ENCODE results near the gene CST2. TPM values are rescaled to one million over a fixed set of nuclear protein-coding genes. Genes with fewer than 3 reads are reported as not detected.
"Not testable (repeated sequence)": the region's sequence is repeated elsewhere in the genome, so short reads cannot be mapped to it uniquely, and the experiment has no call there.

CST2 gene
- total RNA-seq, 4 donors from 2014 or later = not detected

DNA sequence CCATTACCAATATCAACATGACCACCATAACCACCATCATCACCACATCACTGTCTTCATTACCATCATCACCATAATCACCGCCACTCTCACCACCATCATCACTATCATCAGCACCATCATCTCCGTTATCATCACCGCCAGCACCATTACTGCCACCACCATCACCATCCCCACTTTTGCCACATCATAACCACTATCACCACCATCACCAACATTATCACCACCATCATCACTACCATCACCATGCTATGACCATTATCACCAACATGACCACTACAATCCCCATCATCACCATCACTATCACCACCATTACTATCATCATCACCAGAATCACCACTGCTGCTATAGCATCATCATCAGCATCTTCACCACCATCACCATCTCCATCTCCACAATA, 25.7 kb downstream of the CST2 start:
- in situ Hi-C loops (cut with MboI; ENCODE audit: low pct_ligation_motif_present in 1 of 4, low pct_unique_long_range_greater_than_20kb in 1 of 4, low sequenced_read_pairs in 3 of 4) = no loop called here
- Histone ChIP-seq H3K27ac (no peak overlapping the region), H3K9me3 (no peaks in the 10 kb centered on the region), H3K4me3 (no peak overlapping the region), H3K4me1 (no peaks in the 10 kb centered on the region), H3K27me3 (no peaks in the 10 kb centered on the region), H3K36me3 (no peaks in the 10 kb centered on the region)
- DNase-seq = no peak
- TF ChIP-seq EP300 (IDR thresholded peaks at IDR 0.05; ENCODE audit: low read depth) (no peak), POLR2A (IDR thresholded peaks at IDR 0.05) (no peak), POLR2AphosphoS5 (IDR thresholded peaks at IDR 0.05) (no peak)
- TF ChIP-seq, protein P1, sequence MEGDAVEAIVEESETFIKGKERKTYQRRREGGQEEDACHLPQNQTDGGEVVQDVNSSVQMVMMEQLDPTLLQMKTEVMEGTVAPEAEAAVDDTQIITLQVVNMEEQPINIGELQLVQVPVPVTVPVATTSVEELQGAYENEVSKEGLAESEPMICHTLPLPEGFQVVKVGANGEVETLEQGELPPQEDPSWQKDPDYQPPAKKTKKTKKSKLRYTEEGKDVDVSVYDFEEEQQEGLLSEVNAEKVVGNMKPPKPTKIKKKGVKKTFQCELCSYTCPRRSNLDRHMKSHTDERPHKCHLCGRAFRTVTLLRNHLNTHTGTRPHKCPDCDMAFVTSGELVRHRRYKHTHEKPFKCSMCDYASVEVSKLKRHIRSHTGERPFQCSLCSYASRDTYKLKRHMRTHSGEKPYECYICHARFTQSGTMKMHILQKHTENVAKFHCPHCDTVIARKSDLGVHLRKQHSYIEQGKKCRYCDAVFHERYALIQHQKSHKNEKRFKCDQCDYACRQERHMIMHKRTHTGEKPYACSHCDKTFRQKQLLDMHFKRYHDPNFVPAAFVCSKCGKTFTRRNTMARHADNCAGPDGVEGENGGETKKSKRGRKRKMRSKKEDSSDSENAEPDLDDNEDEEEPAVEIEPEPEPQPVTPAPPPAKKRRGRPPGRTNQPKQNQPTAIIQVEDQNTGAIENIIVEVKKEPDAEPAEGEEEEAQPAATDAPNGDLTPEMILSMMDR (IDR thresholded peaks at IDR 0.05) = no peak
- intact Hi-C loops (cut with DNase I; ENCODE audit: low total_unique reads) = no loop called here
- WGBS, 2 donors (ENCODE audit: low coverage in 1 of 2) = 92 to 96% methylated on average over 3 of the region's 3 CpGs

DNA sequence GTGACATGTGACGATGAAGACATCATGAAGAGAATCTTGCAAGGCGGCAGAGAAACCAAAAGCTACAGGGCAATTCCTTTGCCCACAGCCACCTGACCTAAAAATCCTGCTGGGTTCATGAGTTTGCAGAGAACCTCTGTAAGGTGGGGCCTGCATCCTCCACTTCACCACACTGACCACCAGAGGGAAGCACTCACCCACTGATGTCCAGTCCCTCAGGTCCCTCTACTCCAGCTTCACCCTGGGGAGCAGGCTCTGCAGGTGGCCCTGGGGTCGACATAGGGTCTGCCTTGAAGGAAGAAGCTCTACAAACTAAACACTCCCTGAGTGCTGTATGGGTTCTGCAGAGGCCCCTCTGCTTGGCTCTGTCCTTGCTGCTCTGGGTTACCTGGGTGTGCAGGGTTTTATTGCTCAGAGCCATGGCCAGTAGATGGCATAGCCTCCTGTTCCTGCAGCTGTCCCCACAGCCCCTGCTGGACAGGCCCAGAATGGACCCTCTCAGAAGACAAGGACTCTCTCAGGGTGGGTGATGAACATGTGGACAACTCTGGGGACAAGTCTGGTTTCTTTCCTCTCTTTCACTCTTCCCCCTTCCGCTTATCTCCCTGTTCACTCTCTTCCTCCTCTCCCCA, 27.2 kb downstream of the CST2 start:
- H3K36me3 ChIP-seq; intact Hi-C loops (cut with DNase I; ENCODE audit: low total_unique reads): not testable (repeated sequence)

DNA sequence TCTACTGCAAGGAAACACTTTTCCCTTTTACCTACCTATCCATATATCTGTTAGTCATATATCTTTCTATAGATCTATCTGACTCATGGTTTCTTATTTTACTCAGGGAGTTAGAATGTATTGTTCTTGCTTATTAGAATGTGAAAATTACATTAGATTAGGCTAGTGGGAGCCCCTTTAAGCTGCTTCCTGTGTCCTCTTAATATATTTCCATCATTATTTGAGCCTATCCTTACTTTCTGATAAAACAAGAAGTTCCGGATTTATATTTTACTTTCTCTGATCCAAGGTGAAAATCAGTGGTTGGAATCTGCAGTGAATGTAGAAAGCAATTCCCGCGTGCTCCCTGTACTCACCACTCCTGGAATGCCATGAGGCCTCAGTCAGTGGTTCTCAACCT, 31.0 kb downstream of the CST2 start:
- H3K4me3 ChIP-seq = no peak overlapping the region
- in situ Hi-C loops (cut with MboI; ENCODE audit: low pct_ligation_motif_present in 1 of 4, low pct_unique_long_range_greater_than_20kb in 1 of 4, low sequenced_read_pairs in 3 of 4) = no loop called here
- TF ChIP-seq, protein P1 (IDR thresholded peaks at IDR 0.05) = no peak
- TF ChIP-seq EP300 (IDR thresholded peaks at IDR 0.05; ENCODE audit: low read depth) = no peak
- H3K4me1 ChIP-seq = no peaks in the 10 kb centered on the region
- intact Hi-C loops (cut with DNase I; ENCODE audit: low total_unique reads) = no loop called here
- H3K27ac ChIP-seq = no peak overlapping the region
- no peaks in the 10 kb centered on the region for H3K27me3 ChIP-seq
- WGBS, 2 donors (ENCODE audit: low coverage in 1 of 2) = 80 to 92% methylated on average over 3 of the region's 3 CpGs
- H3K36me3 ChIP-seq = no peaks in the 10 kb centered on the region
- H3K9me3 ChIP-seq = no peaks in the 10 kb centered on the region
- no peak for DNase-seq

More for the DNA sequence above, 27.2 kb downstream of the CST2 start:
- TF ChIP-seq, protein P1 (IDR thresholded peaks at IDR 0.05) = peak in 4 of 5 experiments; percentile 32 to 53 (median 50)
- DNase-seq; H3K27me3 ChIP-seq; in situ Hi-C loops (cut with MboI; ENCODE audit: low pct_ligation_motif_present in 1 of 4, low pct_unique_long_range_greater_than_20kb in 1 of 4, low sequenced_read_pairs in 3 of 4); H3K4me1 ChIP-seq; H3K4me3 ChIP-seq; H3K27ac ChIP-seq; H3K9me3 ChIP-seq: not testable (repeated sequence)
- WGBS, 2 donors (ENCODE audit: low coverage in 1 of 2) = 58% methylated on average over 4 of the region's 4 CpGs; no CpG with 5 or more reads in 1 of the 2 donors

DNA sequence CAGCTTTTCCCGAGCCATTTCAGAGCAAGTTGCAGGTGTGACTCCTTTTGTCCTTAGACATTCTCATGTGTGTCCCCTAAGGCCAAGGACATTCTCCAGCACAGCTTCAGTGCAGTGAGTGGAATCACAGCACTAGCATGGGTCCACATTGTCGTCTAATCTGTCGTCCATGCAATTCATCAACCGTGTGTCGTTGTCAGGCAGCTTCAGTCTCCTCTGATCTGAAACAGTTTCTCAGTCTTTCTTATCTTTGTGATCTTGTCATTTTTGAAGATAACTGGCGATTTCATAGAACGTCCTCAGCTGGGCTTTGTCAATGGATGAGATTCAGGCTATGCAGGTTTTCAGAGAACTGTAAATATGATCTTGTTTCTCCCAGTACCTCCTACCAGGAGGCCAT, 31.7 kb downstream of the CST2 start:
- 50 to 68% methylated on average over 1 to 7 of the region's 7 CpGs for WGBS, 2 donors (ENCODE audit: low coverage in 1 of 2)
- H3K27ac ChIP-seq = no peak overlapping the region
- H3K9me3 ChIP-seq = no peaks in the 10 kb centered on the region
- no peak for DNase-seq
- intact Hi-C loops (cut with DNase I; ENCODE audit: low total_unique reads) (no loop called here), in situ Hi-C loops (cut with MboI; ENCODE audit: low pct_ligation_motif_present in 1 of 4, low pct_unique_long_range_greater_than_20kb in 1 of 4, low sequenced_read_pairs in 3 of 4) (no loop called here)
- TF ChIP-seq POLR2A (IDR thresholded peaks at IDR 0.05) = no peak
- no peak for TF ChIP-seq POLR2AphosphoS5 (IDR thresholded peaks at IDR 0.05)
- TF ChIP-seq, protein P1 (IDR thresholded peaks at IDR 0.05) = no peak
- TF ChIP-seq EP300 (IDR thresholded peaks at IDR 0.05; ENCODE audit: low read depth) = no peak
- H3K4me1 ChIP-seq = no peaks in the 10 kb centered on the region
- H3K36me3 ChIP-seq = no peaks in the 10 kb centered on the region
- H3K4me3 ChIP-seq = no peak overlapping the region
- H3K27me3 ChIP-seq = no peaks in the 10 kb centered on the region
